Pancreas (tissue), 10 donors: ENCODE measurements around the gene EGFR. TPM values are rescaled to one million over a fixed set of nuclear protein-coding genes. Genes with fewer than 3 reads are reported as not detected.

Source experiments
- ATAC-seq, 4 donors: fragments of 200-7000 bp; cut with Tn5 transposase; one replicate each; pipeline versions ENCODE4 v1.8.0 to v1.9.1; 2020; ENCODE audit warnings: mild to moderate bottlenecking in 4 of 4, moderate library complexity in 4 of 4
- DNase-seq, 6 donors: peaks; one replicate each; pipeline ENCODE4 v3.0.0-alpha.2; 2020
- FAIRE-seq: peaks from 2 replicates; lab custom pipeline; 2012; peaks lifted over from hg19 to GRCh38; lab: Jason Lieb, UNC
- H3K27ac ChIP-seq, 4 donors: fragments of 200-600 bp; sonication (generic); 1 replicate in 3 of 4; 2 replicates in 1 of 4; pipeline versions ENCODE4 v1.5.0 to v1.8.0; 2020
- H3K27me3 ChIP-seq, 4 donors: fragments of 200-600 bp; one replicate each; pipeline ENCODE4 v1.8.0; 2021
- H3K36me3 ChIP-seq, 3 donors: fragments of 200-600 bp; sonication (generic) in 1 of 3; one replicate each; pipeline versions ENCODE4 v1.5.0 to v1.8.0; 2020 to 2021
- H3K4me1 ChIP-seq, 3 donors: fragments of 200-600 bp; one replicate each; pipeline ENCODE4 v1.8.0; 2021
- H3K4me3 ChIP-seq, 4 donors: fragments of 200-600 bp; sonication (generic) in 2 of 4; one replicate each; pipeline versions ENCODE4 v1.5.0 to v1.8.0; 2020 to 2021
- H3K9me3 ChIP-seq, 4 donors: fragments of 200-600 bp; one replicate each; pipeline ENCODE4 v1.8.0; 2021
- WGBS, 2 donors: extraction: QIAGEN DNeasy Blood & Tissue Kit; methylation state at CpG; one replicate each; pipeline ENCODE4 v1.1.7; 2013; 5-methylcytosine and 5-hydroxymethylcytosine counted together
- intact Hi-C, 3 donors: fragments of 100-400 bp; cut with DNase I; formaldehyde crosslinking; loops; one replicate each; pipeline versions ENCODE4 v1.11.1 to v1.14.2; 2022
- polyA plus RNA-seq, 2 donors: library from polyadenylated mRNA; stranded (reverse); fragments of 200-250 nt; gene quantifications; one replicate each; pipeline ENCODE4 v1.2.3, GENCODE V29; 2013
- total RNA-seq, 6 donors: library from RNA; stranded (reverse); fragmentation: NEBNext Ultra II Directional in 4 of 6; extraction: Animal tissue kit (Norgen Biotek cat#: 25700) in 4 of 6; gene quantifications; one replicate each; pipeline versions ENCODE4 v1.2.1 to v1.2.4, GENCODE V29; 2021 to 2023
- TF ChIP-seq, protein P1 (sequence below), 4 donors: fragments of 200-600 bp; sonication (generic) in 3 of 4; IDR thresholded peaks; one replicate each; pipeline versions ENCODE4 v1.5.0 to v1.8.0; 2021; ENCODE audit warnings: antibody characterized with exemption in 4 of 4
- donor health status: healthy with polysubstance abuse.
- donor health status: DM: no; HTN: no; CAD: no; lungs with moderate emphysema.
- donor health status: DM: no; HTN: no; CAD: no.
- donor health status: control.
- donor health status: control.
- donor health status: Bipolar disorder and iron deficiency.
- donor health status: DM: yes; HTN: yes; CAD: no.
- donor health status: DM: no; HTN: no; CAD: no.
- donor health status: DM: no; HTN: no; CAD: no.
- donor health status: DM: yes; HTN: yes; CAD: no.

The EGFR gene
- total and polyA plus RNA-seq, 8 donors = 5.5 to 38.8 (median 30.3) TPM

DNA sequence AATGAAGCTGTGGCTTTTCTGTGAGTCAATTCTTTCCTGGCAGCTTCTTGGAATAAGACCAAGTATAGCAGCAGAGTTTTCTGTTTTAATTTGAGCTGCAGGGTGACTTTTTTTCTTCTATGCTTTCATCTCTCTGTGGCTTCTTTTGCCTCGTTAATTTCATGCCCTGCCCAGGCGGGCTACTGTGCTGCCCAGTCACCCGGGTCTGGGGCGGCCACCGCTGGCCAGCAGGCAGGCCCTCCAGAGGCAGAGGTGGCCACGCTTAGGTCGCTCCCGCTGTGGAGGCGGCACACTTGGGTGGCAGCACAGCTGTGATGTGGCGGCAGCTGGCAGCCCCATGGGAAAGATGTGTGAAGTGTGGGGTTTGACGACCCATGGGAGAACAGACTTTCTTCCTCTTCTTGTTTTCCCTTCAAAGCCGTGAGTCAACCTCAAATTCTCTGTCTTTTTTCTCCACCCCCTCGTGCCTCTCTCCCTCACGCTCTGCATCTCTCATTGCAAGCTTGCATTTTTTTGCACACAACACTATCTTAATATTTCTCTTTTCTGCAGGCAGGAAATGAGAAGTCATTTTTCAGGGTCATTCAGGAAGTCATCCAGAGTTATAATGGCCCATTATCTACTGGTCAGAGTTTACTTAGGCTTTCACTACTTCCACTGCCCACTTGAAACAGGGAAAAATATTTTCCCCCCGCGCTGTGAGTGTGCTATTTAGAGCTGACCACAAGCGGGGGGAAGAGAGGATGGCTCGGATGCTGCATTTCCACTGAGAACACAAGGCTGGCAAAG is 67.8 kb downstream of the EGFR start:
- Histone ChIP-seq H3K27me3 (no peaks in the 10 kb centered on the region), H3K36me3 (no peaks in the 10 kb centered on the region), H3K4me3 (peak overlapping the region in 1 of 4 donors; percentile 19), H3K27ac (peak overlapping the region in 3 of 4 donors; percentile 66 to 83 (median 75)), H3K4me1 (peaks cover 24 to 44% (median 38%) of the 10 kb centered on the region in 3 donors), H3K9me3 (no peaks in the 10 kb centered on the region)
- intact Hi-C loops = loop anchor here in 1 of 3 donors (10.0 kb wide), 1 partner anchor 62 kb away; no protein-coding TSS in a partner anchor
- TF ChIP-seq, protein P1, sequence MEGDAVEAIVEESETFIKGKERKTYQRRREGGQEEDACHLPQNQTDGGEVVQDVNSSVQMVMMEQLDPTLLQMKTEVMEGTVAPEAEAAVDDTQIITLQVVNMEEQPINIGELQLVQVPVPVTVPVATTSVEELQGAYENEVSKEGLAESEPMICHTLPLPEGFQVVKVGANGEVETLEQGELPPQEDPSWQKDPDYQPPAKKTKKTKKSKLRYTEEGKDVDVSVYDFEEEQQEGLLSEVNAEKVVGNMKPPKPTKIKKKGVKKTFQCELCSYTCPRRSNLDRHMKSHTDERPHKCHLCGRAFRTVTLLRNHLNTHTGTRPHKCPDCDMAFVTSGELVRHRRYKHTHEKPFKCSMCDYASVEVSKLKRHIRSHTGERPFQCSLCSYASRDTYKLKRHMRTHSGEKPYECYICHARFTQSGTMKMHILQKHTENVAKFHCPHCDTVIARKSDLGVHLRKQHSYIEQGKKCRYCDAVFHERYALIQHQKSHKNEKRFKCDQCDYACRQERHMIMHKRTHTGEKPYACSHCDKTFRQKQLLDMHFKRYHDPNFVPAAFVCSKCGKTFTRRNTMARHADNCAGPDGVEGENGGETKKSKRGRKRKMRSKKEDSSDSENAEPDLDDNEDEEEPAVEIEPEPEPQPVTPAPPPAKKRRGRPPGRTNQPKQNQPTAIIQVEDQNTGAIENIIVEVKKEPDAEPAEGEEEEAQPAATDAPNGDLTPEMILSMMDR (IDR thresholded peaks at IDR 0.05) = no peak
- DNase-seq (peak in 3 of 6 donors; percentile 37 to 69 (median 65)), ATAC-seq (peak; percentile 68 to 81 (median 79)), FAIRE-seq (no peak)
- WGBS, 2 donors = 9 to 13% methylated on average over 18 of the region's 18 CpGs

DNA sequence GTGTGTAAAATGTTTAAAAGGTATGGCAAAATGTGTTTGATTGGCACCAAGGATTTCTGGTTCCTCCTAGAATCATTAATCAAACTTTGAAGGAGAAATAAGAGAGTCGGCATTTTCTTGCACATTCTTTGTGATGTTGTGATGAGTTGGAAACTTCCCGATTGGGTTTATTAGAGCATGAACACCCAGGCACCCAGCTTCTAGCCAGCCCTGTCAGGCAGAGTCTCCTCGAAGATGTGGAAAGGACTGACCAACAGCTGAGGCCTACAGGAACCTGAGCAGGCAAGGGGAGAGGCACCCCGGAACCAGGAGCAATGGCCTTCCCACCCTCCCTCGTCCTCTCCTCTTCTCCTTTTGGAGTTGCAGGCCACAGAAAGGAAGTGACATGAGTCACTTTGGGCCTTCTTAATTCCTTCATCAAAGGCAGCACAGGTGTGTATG is 68.7 kb downstream of the EGFR start:
- no peak overlapping the region for H3K4me3 ChIP-seq
- intact Hi-C loops = loop anchor here in 1 of 3 donors (10.0 kb wide), 1 partner anchor 63 kb away; no protein-coding TSS in a partner anchor

DNA sequence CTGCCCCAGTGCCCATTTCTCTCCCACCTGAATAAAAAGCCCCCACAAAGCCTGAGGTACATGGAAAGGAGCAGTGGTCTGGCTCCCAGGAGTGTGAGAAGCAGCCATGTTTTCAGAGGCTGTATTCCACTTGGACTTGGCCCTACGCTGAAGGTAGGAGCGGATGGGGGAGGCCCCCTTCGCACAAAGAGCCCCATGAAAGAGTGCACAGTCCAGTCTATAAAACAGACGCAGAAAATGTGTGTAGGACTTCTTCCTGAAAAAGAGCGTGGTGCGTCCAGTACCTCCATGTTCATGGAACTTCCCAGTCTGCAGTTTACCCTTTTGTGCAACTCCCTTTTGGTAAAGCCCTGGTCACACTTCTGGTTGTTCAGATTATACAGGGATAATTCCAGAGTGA is 69.3 kb downstream of the EGFR start:
- H3K4me3 ChIP-seq = no peak overlapping the region
- H3K27me3 ChIP-seq = no peaks in the 10 kb centered on the region
- peaks cover 29 to 48% (median 43%) of the 10 kb centered on the region in 3 donors for H3K4me1 ChIP-seq
- intact Hi-C loops = loop anchor here in 1 of 3 donors (10.0 kb wide), 1 partner anchor 63 kb away; no protein-coding TSS in a partner anchor
- FAIRE-seq (no peak), ATAC-seq (no peak), DNase-seq (no peak)
- H3K9me3 ChIP-seq = no peaks in the 10 kb centered on the region
- no peaks in the 10 kb centered on the region for H3K36me3 ChIP-seq
- peak overlapping the region in 2 of 4 donors; percentile 75 to 83 for H3K27ac ChIP-seq
- TF ChIP-seq, protein P1 (IDR thresholded peaks at IDR 0.05) = no peak
- WGBS, 2 donors = 89 to 93% methylated on average over 6 of the region's 6 CpGs

More for the DNA sequence above, 68.7 kb downstream of the EGFR start:
- TF ChIP-seq, protein P1 (IDR thresholded peaks at IDR 0.05) = no peak
- FAIRE-seq (no peak), DNase-seq (no peak), ATAC-seq (no peak)
- 55 to 59% methylated on average over 5 of the region's 5 CpGs for WGBS, 2 donors
- peak overlapping the region in 3 of 4 donors; percentile 66 to 83 (median 75) for H3K27ac ChIP-seq
- H3K27me3 ChIP-seq = no peaks in the 10 kb centered on the region
- H3K9me3 ChIP-seq = no peaks in the 10 kb centered on the region
- H3K36me3 ChIP-seq = no peaks in the 10 kb centered on the region
- peaks cover 29 to 42% (median 38%) of the 10 kb centered on the region in 3 donors for H3K4me1 ChIP-seq

DNA sequence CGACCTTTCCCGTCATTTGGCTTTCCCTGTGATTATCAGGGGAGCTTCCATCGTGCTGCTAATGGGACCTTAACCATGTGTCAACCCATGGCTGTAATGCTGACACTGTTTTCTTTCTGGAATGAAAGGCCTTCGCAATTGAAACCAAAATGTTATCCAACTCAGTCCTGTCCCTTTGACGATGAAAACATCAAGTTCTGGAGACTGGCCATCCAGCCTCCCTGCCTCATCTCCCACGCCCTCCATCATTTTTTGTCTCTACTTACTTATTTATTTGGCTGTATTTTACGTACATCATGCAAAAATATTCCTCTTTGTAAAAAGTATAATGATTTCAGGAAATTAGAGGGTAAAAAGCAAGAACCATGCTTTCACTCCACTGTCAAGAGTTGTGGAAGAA is 69.8 kb downstream of the EGFR start:
- Histone ChIP-seq H3K27ac (peak overlapping the region in 1 of 4 donors; percentile 83), H3K36me3 (no peaks in the 10 kb centered on the region), H3K27me3 (no peaks in the 10 kb centered on the region), H3K9me3 (no peaks in the 10 kb centered on the region), H3K4me3 (no peak overlapping the region), H3K4me1 (peaks cover 29 to 49% (median 45%) of the 10 kb centered on the region in 3 donors)
- TF ChIP-seq, protein P1 (IDR thresholded peaks at IDR 0.05) = no peak
- ATAC-seq (no peak), DNase-seq (no peak), FAIRE-seq (no peak)
- intact Hi-C loops = loop anchor here in 1 of 3 donors (10.0 kb wide), 1 partner anchor 64 kb away; no protein-coding TSS in a partner anchor
- 64 to 75% methylated on average over 7 of the region's 7 CpGs for WGBS, 2 donors
